GM21619 (cell line): ENCODE data around the gene CYRIA.

Experiments used
- ATAC-seq: cut with Tn5 transposase; IDR thresholded peaks from one replicate; pipeline ENCODE4 v1.9.1; 2021; ENCODE audit not compliant: unreplicated experiment

Gene CYRIA

GRCh38 chr2:16665748-16666448 is at the start of gene CYRIA:
CYRIA (minus strand) TSS chr2:16665834; CDS start chr2:16588119, 77,715 bp downstream.
- peak; percentile 59 for ATAC-seq

- peak; percentile 83 for ATAC-seq
These were observed 47.4 kb upstream of the CYRIA start for GRCh38 chr2:16713011-16713423.

DNA sequence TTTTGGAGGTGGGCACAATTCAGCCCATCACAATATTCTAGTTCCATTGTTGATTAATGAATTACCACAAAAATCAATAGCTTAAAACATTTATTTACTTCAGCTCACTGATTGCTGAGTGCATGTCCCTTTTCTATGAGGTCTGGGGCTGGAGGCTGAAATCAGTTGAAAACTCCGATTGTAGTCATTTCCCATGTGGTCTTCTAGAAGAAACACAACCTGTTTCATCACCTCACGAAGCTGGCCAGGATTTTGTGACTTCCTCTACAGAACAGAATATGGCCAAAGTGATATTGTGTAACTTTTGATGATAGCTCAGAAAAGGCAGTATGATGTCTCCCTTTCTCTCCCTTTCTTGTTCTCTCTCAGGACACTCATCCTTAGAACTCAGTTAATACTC is 44.1 kb upstream of the CYRIA start:
- ATAC-seq, result no peak

- no peak for ATAC-seq
These were observed 42.5 kb upstream of the CYRIA start for GRCh38 chr2:16708173-16708572.

DNA sequence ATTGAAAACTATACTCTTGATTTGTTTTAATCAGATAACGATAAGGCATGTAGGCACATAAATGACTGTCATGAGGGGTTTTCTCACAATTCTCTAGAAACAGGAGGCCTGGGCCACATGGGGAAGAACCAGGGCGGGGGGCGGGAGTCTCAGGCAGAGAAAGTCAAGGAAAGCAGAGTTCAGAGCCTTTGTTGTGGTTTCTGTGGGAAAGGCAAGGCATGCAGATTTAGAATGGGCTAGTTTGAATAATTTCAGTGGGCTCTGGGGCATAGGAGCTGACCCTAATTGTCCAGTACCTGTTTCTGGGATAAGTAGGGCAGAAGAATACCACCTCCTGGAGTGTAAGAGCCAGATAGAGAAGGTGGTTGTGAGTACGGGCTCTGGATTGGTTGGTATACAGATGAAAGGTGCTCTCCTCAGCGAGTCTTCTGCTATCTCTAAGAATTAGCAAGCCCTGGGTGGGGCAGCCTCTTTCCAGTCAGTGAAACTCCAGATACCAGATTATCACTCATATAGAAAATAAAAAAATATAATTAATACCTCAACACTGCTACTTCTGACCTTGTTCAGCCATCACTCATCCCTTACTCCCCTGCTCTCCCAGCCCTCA is 41.5 kb upstream of the CYRIA start:
- no peak for ATAC-seq

- no peak for ATAC-seq
These were observed 35.1 kb upstream of the CYRIA start for GRCh38 chr2:16700551-16701259.

GRCh38 chr2:16693854-16694253 is 28.2 kb upstream of the CYRIA start:
- ATAC-seq, result no peak

- no peak for ATAC-seq
These were observed 25.6 kb upstream of the CYRIA start for GRCh38 chr2:16691261-16691660.

DNA sequence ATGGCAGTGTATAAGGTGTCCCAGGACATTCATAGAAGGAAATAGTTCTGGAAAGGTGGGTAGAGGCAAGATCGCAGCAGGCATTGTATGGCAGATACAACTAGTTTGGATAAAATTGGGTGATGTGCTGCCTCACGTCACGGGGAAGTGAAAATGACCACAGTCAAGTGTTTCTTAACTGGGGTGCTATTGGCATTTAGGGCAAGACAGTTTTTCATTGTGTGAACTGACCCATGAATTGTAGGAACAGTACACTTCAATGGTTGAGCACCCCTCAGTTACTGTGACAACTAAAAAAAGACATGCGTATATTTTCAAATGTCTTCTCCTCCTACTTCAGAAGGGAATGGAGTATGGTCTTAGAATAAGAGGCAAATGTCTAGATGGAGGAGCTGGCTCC is 22.3 kb upstream of the CYRIA start:
- ATAC-seq, result no peak

GRCh38 chr2:16687222-16687621 is 21.6 kb upstream of the CYRIA start:
- ATAC-seq, result no peak

- no peak for ATAC-seq
These were observed 21.0 kb upstream of the CYRIA start for GRCh38 chr2:16686641-16687040.

DNA sequence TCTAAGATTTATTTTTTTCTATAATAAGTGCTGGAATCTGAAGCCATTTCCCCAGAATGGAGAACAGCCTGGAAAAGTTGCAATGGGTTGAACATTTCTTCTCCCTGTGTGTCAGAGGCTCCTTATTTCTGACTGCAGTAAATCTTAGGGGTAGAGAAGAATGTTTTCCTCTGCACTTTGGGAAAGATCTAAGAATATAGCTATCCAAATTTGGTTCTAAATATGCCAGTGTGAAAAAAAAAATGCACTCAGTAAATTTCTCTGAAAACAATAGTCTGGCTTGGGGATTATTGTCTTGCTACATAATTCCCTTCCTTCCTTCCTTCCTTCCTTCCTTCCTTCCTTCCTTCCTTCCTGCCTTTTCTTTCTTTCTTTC is 19.7 kb upstream of the CYRIA start:
- no peak for ATAC-seq

DNA sequence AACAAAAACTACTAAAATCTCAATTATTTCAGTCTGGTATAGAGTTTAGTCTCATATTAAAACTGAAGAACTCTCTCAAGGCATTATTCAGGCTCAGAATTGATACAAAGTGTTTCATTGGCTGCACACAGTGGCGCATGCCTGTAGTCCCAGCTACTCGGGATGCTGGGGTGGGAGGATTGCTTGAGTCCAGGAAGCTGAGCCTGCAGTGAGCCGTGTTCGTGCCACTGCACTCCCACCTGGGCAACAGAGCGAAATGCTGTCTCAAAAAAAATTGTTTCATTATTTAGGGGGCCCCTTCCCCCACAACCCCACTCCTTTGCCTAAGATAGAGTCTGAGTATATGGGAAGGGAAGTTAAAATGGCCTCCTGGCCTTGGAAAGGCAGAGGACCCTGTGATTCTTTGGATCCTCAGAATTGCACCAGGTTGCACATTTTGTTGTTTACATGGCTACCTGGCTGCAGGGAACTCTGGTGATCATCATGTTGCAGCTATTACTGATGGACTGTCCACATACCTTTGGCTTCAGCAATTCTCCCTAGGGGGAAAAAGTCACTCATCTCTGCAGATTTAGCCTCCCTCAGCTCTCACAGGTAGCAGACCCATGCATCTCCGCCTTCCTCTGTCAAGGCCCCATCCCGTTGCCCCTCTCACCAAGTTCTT is 19.2 kb upstream of the CYRIA start:
- ATAC-seq, result no peak

GRCh38 chr2:16683576-16683975 is 17.9 kb upstream of the CYRIA start:
- ATAC-seq, result no peak

DNA sequence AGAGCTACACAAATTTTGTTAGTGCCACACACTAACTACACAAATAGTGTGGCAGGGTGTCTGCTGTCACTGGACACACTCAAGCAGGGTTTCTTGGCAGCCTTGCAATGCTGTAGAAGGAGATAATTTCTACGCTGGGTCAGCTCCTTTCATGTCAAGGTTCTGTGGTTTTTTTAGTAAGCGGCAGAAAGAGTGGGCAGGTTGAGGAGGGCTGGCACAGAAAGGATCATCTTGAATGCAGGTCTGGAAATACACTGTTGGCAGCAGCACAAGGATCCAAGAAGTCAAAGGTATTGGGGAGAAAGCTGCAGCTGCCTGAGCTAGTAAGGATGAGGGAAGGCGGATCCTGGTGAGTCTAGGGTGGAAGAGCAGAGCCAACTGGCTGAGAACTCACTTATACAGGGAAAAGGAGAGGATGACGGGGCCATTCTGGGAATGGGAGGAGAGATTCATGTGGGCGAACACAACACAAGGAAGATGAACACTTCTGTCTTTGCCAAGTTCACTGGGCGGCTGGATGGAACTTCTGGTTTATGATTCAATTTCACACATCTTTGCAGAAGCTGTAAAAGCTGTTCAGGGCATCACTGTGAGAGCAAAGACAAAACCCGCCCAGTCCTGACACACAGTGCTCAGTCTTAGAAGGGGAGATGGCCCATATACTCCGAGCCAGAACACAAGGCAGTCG is 16.9 kb upstream of the CYRIA start:
- no peak for ATAC-seq

DNA sequence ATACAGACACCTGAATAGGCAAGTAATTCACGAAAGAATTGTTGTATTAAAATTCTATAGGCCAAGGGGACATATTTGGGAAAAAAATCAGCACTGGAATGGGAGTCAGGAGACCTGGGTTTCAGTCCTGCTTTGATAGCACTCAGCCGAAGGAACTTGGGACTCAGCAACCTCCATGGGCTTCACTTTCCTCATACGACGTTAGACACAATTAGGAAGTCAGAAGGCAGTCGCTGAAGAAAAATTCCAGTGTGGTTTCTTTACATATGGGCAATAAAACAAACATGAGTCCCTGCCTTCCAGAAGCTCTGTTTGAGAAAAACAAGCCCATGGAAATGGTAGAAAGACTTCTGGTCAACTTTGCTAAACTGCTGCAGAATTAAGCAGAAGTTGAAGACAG is 15.1 kb upstream of the CYRIA start:
- ATAC-seq, result no peak

GRCh38 chr2:16680304-16680703 is 14.7 kb upstream of the CYRIA start:
- ATAC-seq, result no peak

DNA sequence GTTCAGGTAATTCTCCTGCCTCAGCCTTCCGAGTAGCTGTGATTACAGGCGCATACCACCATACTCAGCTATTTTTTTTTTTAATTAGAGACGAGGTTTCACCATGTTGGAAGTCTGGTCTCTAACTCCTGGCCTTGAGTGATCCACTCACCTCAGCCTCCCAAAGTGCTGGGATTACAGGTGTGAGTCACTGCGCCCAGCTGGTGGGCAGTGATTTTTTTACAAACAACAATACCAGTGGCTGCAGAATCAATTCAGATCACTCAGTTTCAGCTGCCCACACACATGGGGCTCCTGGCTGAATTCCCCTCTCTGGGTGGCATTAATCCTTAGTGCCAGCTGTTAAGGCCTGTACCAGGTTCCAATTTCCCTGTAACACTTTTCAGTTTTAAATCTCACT is 13.3 kb upstream of the CYRIA start:
- ATAC-seq, result no peak

DNA sequence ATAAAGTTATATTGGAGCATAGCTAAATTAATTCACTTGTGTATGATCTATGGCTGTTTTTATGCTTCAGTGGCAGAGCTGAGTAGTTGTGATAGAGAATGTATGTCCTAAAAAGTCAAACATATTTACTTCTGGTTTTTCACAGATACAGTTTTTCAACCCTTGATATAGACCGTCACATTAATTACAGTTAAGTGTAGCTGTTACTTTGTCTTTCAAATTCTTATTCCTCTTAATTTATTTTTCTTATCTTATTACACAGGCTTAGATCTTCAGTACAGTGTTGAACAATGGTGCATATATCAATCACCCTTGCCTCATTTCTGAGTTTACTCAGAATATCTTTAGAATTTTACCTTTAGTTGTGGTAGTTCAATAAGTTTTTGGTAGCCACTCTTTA is 12.2 kb upstream of the CYRIA start:
- no peak for ATAC-seq

GRCh38 chr2:16675781-16676180 is 10.1 kb upstream of the CYRIA start:
- no peak for ATAC-seq

- ATAC-seq, result no peak
These were observed 8.5 kb upstream of the CYRIA start for GRCh38 chr2:16674154-16674553.
